Lower leg skin (tissue), 3 donors: Measurements from ENCODE around the gene TTLL1.

ENCODE experiments used
- POLR2A ChIP-seq, 2 donors: fragments of 450-650 bp; IDR thresholded peaks; one replicate each; pipeline ENCODE4 v1.6.1; 2016 to 2017; ENCODE audit warnings: antibody characterized with exemption in 2 of 2, mild to moderate bottlenecking in 1 of 2, moderate library complexity in 1 of 2
- TF ChIP-seq, protein P1 (sequence below), 3 donors: fragments of 450-650 bp; IDR thresholded peaks; one replicate each; pipeline ENCODE4 v1.5.1; 2016; ENCODE audit warnings: antibody characterized with exemption in 3 of 3, mild to moderate bottlenecking in 3 of 3, moderate library complexity in 2 of 3

DNA sequence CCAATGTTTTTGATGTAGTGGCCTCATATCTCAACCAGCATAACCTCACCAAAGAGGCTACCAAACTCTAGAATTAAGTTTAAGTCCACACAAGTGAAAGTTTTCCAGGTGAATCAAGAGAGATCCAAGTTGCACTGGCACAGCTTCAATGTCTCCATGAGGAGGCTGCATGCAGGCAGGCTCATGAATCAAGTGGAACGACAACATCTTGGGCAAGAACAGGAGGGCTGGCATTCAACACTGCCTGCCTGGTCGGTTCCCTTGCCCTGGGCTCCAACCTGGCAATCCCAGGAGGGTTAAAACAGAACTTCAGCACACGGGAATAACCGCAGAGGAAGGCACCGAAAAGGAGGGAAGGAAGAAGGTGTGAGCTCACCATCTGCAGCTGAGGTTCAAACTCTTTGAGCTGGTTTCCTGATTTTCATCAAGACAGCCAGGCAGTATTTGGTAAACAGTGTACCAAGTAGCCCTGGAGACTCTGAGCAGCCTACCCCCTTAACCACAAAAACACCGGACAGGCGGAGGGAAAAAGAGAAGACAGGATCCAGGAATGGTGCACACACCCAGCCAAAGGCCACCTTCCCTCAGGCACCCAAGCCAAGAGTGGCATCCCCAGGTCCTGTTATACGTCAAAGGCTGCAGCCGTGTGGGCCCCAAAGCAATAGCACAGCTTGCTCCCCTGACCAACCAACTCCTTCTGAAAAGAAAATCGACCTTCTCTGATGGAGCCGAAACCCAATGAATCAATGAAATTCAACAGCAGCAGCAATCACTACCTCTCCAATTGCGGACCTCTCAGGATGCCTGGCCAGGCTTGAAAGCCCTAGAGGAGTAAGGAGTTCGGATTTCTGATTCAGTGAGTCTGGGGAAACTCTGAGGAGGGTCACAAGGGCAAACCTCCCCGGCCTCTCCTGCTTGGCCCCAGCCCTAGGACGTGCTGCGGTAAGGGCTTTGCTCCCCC lies 75.6 kb downstream of the TTLL1 start:
- TF ChIP-seq, protein P1, sequence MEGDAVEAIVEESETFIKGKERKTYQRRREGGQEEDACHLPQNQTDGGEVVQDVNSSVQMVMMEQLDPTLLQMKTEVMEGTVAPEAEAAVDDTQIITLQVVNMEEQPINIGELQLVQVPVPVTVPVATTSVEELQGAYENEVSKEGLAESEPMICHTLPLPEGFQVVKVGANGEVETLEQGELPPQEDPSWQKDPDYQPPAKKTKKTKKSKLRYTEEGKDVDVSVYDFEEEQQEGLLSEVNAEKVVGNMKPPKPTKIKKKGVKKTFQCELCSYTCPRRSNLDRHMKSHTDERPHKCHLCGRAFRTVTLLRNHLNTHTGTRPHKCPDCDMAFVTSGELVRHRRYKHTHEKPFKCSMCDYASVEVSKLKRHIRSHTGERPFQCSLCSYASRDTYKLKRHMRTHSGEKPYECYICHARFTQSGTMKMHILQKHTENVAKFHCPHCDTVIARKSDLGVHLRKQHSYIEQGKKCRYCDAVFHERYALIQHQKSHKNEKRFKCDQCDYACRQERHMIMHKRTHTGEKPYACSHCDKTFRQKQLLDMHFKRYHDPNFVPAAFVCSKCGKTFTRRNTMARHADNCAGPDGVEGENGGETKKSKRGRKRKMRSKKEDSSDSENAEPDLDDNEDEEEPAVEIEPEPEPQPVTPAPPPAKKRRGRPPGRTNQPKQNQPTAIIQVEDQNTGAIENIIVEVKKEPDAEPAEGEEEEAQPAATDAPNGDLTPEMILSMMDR (IDR thresholded peaks at IDR 0.05): no peak
- TF ChIP-seq POLR2A (IDR thresholded peaks at IDR 0.05): no peak
